Measurements from ENCODE around the gene SLC25A26.
"Not testable (repeated sequence)": the region's sequence is repeated elsewhere in the genome, so short reads cannot be mapped to it uniquely, and the experiment has no call there.

SLC25A26 gene

DNA sequence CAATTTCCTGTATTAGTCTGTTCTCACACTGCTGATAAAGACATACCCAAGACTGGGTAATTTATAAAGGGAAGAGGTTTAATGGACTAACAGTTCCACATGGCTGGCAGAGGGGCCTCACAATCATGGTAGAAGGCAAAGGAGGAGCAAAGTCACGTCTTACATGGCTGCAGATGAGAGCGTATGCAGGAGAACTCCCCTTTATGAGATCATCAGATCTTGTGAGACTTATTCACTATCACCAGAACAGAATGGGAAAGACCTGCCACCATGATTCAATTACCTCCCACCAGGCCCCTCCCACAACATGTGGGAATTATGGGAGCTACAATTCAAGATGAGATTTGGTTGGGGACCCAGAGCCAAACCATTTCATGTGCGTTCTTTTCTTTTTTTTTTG, 5.3 kb downstream of the SLC25A26 start:
- not testable (repeated sequence) for DNase-seq

DNA sequence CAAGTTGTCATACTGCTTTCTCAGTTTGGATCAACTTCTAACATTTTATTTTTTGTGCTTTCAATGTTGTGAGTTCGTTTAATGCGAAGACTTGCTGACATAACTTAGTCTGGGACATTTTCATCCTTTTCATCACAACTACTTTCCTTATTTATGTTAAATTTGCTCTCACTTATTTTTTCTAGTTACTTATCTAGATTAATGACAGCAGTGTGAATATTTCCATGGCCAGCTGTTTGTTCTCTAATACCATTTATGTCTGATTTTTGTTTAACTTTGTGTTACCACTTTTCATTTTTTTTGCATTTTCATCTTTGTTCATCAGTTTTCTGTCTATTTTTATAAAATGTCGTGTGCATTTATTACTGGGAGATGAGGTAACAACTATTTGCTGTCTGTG, 6.2 kb downstream of the SLC25A26 start:
- DNase-seq, result no peak

DNA sequence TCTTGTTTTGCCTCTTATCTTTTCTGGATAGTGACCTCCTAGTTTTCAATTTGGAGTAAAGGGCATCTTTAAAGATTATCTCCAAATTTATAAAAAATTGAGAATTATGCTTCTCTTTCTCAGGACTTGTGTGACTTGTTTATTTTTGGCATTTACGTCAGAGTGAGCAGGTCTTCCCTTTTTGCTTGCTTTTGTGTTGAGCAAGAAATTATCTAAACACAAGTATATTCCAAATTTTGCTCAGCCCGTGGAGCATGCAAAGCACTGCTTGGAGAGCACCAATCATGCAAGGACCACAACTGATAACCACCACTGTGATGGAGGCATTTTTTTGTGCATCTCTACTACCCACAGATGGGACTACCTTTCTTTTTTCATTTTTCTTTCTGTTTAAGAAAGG, 7.1 kb downstream of the SLC25A26 start:
- no peak for DNase-seq

DNA sequence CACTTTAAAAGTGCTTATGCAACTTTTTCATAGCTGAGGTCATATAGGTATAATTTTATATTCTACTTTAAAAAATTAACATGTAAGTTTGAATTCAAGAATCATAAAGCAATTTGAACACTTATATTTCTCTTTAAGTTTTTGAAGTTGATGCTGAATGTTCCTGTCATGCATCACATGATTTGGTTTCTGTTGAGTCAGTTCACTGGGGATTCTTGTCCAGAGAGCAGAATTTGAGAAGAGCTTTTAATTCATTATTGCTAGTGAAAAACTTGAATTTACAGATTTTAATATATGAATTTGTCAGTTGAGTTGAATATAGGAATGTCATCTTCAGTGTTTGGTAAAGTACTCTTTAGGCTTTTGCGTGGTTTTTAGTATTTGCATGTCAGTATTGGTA, 7.9 kb downstream of the SLC25A26 start:
- no peak for DNase-seq

DNA sequence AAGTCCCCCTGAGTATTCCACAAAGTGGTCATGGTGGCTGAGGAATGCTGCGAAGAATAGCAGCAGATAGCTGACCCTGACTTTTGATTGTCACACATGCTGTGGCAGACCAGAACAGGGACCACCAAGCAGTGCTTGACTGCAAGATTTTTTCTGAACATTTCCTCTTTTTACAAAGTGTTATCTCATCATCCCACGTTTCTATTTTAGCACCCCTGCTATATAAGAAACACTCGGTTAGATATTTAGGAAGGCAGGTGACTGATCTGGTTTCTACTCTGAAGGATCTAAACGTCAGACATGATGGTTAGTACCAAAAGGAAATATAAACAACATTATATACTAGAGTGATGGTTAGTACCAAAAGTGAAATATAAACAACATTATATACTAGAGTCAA, 9.1 kb downstream of the SLC25A26 start:
- DNase-seq, result no peak

DNA sequence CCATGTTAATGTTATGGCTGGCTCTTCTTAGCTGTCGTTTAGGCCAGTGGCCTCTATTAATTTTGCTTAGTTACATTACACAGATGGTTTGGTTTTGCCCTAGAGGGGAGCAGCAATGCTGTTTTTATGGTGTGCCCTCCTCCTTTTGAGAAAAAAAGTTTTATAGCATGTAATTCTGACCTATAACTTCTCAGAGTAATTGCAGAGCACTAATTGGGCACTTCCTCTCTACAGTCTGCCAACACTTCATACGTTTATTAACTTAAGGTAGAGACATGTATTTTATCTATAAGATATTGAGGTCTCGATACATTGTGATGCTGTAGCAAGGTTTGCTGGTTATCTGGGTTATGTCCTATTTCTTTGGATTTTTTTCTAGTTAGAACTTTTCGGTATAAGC, 12.2 kb downstream of the SLC25A26 start:
- DNase-seq, result no peak

DNA sequence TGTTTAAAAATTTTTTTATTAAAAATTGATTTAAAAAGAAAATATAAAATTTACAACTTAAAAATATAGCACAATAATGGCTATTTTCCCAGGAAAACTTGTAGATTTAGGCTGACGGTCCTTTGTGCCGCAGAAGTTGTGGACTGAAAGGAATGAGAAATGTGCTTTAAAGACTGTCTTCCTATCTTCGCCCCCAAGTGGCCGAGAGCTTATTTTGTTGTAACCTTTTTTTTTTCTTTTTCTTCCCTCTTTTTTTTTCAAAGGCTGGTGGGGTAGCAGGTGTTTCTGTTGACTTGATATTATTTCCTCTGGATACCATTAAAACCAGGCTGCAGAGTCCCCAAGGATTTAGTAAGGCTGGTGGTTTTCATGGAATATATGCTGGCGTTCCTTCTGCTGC, 15.5 kb downstream of the SLC25A26 start:
- no peak for DNase-seq

DNA sequence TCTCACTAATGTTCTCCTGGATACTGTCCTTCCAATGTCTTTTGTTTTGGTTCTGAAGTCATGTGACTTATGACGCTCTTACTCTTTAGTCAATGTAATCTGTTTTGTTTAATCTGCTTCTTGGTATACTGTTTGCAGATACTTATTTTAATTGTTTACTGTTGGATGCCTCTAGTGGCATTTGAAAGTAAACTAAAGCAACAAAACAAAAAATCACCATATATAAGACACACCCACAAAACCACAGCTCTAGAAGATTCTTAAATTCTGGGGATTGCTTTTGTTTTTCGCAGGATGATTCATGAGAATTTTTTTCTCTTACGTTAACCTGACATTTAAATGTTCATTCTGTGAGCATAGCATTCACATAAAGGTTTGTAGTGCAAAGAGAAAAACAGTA, 16.8 kb downstream of the SLC25A26 start:
- no peak for DNase-seq

DNA sequence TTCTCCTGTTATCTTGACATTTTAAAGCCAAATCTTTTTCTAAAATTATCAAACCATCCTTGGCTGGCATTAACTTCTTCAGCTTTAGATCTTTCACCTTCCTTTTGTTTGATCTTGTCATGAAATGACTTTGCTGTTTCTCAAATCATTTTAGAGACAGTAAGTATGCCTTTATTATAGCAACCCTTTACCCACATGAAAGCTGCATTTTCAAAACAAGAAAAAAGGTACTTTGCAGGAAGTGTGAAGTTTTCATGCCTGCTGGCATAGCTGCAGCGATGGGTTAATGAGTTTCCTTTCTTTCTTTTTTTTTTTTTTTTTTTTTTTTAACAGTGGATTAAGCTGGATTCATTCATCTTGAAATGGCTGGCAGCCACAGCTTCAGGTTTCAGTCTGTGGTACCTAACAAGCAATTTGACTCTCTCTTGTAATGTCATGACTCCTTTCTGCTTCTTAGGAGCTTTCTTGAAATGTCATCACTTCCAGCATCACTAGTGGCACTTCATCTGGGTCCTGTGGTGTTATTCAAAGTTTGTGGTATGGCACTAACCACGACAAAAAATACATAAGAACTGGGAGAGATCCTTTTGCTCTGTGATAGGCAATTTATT, 18.8 kb downstream of the SLC25A26 start:
- DNase-seq, result no peak

DNA sequence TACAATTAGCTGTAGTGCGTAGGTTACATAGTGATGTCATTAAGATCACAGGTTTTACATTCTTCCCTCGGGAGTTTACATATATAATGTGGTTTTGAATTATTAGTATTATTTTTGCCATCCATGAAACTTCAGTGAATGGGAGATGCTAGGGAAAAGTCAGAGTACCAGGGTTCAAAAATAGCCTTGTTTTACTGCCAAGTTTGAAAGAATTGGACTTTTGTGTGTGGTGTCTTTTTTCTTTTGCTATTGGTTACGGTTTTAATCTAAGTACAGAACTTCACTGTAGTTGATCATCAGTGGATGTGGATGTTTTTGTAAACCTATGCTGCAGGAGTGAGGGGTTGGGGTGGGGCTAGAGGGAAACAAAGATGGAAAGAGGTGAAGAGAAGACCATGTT, 20.7 kb downstream of the SLC25A26 start:
- DNase-seq, result no peak

DNA sequence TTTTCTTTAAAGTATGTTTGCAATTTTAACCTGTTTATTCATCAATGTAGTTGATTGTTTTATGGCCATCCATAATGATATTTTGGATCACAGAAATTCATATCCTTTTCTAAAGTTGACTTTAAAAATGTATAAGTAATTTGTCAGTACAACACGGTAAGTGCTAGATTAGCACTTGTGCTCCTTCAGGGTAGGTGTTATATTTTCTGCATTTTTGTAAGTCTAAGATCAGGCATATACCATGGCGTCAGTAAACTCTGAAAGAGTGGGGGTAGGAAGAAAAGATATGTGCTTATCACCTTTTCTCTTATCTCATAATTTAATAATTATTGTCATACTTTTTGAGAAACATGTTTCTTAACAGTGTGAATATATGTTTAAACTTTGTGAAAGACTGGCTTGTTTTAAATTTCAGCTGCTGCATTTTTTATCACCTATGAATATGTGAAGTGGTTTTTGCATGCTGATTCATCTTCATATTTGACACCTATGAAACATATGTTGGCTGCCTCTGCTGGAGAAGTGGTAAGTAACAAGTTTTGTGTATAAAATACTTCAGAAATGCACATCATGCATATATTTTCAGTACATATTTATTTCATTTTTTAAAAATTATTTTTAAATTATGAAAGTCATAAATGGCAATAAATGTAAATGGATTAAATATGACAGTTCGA, 22.1 kb downstream of the SLC25A26 start:
- no peak for DNase-seq

DNA sequence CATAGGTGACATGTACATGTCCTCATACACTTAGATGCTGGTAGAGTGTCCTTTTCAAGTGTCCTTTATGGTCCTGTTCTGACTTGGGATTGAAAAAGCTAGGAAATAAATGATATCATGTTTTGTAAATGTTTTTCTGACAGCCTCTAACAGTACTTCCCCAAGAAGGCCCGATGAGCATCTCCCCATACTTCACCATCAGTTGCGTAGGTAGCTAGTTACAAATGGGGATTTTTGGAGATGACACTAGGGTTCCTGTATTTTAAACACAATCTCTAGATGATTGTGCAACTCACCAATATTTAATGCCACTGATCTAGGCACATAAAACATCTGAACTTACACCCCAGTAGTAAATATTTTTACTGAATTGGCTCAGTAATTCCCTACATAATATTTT, 27.8 kb downstream of the SLC25A26 start:
- DNase-seq, result no peak

DNA sequence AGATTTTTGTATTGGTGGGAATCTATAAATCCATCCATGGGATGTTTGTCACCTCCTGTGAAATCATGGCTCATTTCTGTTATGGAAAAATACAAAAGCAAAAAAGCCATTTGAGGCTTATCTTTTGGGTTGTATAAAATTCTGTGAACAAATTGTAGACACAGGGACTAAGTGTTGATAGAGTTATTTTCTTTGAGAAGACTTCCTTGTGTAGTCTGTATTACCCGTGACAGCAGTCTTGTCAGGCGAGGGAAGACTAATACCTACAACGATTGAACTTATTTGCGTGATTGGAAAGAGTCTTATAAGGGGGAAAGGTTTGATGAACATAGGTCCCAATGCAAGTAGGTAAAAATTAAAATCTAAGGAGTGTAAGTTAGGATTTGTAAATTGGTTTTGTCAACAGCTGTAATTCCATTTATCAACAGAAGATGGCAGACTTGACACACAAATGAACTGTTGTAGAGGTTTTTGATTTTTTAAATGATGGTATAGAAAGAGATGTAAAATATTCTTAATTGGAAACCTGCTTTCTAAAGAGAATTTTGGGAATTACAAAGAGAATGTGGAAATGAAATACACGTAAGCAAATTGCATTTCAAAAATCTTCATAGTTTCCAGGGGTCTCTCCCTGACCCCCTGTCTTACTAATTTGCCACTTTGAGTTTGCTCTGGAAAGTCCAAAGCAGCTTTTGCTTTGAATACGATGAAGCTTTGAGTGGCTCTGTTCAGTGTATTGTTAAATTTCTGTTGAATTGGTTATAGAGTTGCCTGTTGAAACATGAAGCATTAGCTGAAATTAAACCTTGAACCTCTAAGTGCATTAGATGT, 33.2 kb downstream of the SLC25A26 start:
- no peak for DNase-seq

DNA sequence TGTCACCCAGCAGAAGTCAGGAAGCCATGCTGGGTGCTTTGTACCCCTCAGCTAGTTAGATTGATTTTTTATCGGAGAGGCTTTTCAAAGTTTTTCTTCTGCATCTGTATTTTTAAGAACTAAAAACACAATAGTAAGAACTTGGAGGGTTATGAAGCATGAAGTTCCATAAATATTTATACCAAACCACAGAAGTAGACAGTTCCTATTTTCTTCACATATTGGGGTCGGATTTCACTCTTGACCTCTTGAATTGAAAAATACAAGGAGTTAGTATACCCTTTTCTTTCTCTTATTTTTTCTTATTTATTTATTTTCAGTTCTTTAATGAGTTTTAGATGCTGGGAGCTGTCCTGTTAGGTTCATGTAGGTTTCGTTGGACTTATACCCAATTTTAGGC, 35.1 kb downstream of the SLC25A26 start:
- DNase-seq, result no peak

DNA sequence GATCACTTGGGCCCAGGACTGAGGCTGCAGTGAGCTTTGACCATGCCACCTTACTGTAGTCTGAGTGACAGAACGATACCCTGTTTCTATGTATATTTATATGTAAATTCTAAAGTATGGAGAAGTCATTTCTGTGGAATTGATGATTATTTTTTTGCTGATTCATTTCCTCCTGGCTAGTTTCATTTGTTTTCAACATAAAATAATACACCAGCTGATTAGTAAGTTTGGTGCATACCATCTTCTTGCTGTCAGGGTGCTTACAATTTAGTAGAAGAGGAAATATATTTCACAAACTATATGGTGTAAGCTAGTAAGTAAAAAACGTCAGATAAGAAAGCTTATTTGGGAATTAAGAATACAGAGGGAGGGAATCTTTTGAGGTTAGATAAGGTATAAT, 36.0 kb downstream of the SLC25A26 start:
- DNase-seq, result no peak

DNA sequence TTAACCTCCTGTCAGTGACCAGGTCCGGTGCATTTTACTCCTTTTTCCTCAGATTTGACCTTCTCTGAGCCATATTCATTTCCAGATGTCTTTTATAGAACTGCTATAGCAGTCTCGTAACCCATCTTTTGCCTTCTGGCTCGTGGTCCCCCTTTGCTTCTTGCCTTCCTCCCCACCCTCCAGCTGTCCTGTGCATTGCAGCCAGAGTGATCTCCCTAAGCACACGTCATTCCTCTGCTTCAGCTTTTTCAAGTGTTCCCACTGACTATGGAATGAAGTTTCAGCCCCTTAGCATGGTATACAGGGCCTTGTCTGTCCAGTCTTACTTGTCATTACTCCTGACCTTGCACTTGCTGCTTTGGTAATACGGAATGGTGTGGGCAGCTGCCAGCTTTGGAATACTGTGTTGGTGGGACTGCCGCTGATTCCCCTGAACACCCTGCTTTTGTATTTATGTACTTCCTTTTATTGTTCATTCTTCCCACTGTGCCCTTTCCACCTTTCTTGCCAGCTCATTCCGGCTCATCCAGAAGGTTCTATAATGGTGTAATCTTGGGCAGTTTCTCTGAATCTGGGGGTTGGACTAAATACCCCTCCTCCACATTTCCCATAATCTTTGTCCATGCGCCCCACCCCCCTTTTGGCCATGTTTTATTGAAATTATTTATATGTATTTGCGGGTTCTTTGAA, 38.9 kb downstream of the SLC25A26 start:
- no peak for DNase-seq

DNA sequence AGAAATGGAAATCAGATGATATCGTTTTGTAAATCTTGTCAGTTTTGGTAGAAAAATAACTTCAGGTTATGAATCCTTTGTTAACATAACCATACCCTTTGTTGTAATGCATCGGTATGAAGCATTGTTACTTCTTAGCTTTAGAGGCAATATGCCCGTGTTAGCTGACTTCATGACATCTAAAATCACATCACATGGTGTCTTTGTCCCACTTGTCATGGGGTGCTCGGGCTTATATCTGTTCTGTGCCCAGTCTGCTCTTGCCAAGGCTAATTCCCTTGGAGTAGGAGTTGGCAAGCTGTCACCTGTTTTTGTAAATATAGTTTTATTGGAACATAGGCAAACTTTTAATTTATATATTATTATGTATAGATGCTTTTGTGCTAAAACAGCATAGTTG, 39.6 kb downstream of the SLC25A26 start:
- no peak for DNase-seq

DNA sequence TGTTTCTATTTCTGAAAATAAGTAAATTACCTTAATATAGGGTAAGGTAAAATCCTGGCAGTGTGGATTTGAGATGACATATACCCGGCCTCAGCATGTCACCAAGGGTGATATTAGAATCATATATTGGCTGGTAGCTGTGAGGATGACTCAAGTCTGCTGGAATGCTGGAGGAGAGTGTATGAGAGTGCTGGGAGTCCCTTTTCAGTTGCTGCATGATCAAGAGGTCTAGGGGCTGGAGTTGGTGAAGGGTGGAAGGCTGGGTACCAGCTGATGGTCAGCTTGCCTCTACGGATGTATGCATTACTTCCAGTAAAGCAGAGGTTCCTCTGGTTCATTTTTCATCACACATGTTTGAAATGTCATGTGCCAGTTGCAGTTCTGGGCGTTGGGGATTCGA, 40.6 kb downstream of the SLC25A26 start:
- no peak for DNase-seq

DNA sequence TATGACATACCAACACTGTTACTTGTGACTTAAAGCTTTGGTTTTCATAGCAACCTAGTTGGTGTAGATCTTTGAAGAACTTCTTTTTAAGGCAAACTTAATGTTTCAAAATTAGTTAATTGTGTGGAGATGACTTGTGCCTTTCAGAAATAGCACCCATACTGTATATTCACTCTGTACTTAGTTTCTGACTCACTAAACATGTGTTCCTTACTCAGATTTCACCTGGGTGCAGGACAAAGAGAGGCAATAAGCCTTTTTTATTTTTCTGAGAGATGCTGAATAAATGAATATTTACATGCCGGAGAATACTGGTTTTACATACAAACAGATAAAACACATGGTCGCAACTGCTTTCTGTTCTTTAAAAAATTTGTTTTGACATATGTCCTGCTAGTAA, 44.8 kb downstream of the SLC25A26 start:
- DNase-seq, result no peak

DNA sequence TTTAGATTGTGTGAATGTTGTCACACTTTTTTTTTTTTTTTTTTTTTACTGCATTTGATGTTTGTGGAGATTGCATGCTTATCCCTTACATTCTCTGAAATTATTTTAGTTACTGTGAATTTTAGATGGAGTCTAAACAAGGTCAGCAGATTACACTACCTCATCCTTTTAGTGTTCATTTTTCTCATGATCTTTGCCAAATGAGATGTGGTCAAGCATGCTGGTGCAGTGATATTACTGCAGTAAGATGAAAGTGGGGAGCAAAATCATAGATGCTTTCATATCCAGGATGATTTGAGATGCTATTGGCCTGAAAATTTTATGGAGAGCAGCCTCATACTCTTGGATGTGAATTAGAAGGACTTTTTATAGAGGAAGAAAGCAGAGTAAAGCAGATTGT, 45.8 kb downstream of the SLC25A26 start:
- no peak for DNase-seq

DNA sequence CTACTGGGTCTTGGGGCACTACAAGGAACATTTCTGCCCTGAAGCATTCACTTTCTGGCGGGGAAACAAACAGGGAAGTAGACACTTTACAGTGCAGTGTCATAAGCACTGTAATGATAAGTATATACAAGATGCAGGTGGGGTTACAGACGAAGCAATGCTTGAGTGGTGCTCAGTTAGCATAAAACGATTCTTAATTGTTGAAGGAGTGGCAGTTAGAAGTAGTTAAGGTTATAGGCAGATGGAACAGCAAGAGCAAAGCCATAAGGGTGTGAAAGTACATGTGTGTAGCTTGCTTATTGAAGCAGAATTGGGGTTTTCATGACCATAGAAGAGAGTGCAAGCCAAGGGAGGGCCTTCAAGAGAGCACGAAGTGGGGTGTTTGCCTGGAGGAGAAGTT, 46.2 kb downstream of the SLC25A26 start:
- DNase-seq, result no peak

DNA sequence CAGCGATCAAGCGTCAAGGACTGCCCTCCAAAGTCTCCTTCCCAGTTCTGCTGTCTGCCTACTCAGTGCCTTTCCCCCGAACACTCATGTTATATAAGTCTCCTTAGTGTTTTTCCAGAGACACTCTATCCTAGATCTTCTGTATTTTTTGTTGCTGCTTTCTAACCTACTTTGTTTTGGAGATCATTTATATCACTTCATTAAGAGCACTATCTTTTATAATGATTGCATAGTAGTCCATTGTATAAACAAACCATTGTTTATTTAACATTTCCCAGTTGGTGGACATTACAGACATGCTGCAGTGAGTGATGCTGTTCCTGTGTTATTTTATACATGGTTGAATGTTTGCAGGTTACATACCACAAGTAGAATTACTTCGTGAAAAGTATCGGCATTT, 47.1 kb downstream of the SLC25A26 start:
- no peak for DNase-seq
